Esophagus (tissue), 2 donors: ENCODE results near the gene RSKR. TPM values are rescaled to one million over a fixed set of nuclear protein-coding genes. Genes with fewer than 3 reads are reported as not detected.
"Not testable (repeated sequence)": the region's sequence is repeated elsewhere in the genome, so short reads cannot be mapped to it uniquely, and the experiment has no call there.

ENCODE experiments used
- H3K27ac ChIP-seq, 2 donors: one replicate each; pipeline ENCODE4 v1.5.1; 2013; ENCODE audit warnings: low read depth in 2 of 2, mild to moderate bottlenecking in 2 of 2, inconsistent platforms in 1 of 2, low read length in 1 of 2, moderate library complexity in 1 of 2
- H3K27me3 ChIP-seq, 2 donors: one replicate each; pipeline ENCODE4 v1.6.1; 2013; ENCODE audit warnings: low read length in 2 of 2, control low read depth in 1 of 2, mild to moderate bottlenecking in 1 of 2; ENCODE audit not compliant: insufficient read depth in 2 of 2, control insufficient read depth in 1 of 2
- H3K36me3 ChIP-seq, 2 donors: one replicate each; pipeline ENCODE4 v1.6.1; 2013; ENCODE audit warnings: low read length in 1 of 2; ENCODE audit not compliant: control insufficient read depth in 2 of 2, insufficient read depth in 2 of 2
- H3K4me1 ChIP-seq, 2 donors: one replicate each; pipeline ENCODE4 v1.6.1; 2013; ENCODE audit warnings: low read length in 1 of 2; ENCODE audit not compliant: control insufficient read depth in 2 of 2, insufficient read depth in 2 of 2
- H3K4me3 ChIP-seq, 2 donors: one replicate each; pipeline ENCODE4 v1.5.1; 2013; ENCODE audit warnings: low read length in 2 of 2, mild to moderate bottlenecking in 2 of 2, low read depth in 1 of 2, moderate library complexity in 1 of 2
- H3K9me3 ChIP-seq, 2 donors: one replicate each; pipeline ENCODE4 v1.6.1; 2013; ENCODE audit warnings: mild to moderate bottlenecking in 2 of 2, low read depth in 1 of 2, low read length in 1 of 2, moderate library complexity in 1 of 2; ENCODE audit not compliant: control insufficient read depth in 2 of 2, insufficient read depth in 1 of 2
- WGBS, 2 donors: extraction: QIAGEN DNeasy Blood & Tissue Kit; methylation state at CpG; one replicate each; pipeline ENCODE4 v1.1.7; 2013; 5-methylcytosine and 5-hydroxymethylcytosine counted together
- polyA plus RNA-seq, 2 donors: library from polyadenylated mRNA; stranded (reverse); fragments of 200-250 nt; gene quantifications; one replicate each; pipeline ENCODE4 v1.2.3, GENCODE V29; 2013
- donor health status: healthy with polysubstance abuse.
- donor health status: Bipolar disorder and iron deficiency.

The RSKR gene
- polyA plus RNA-seq, 2 donors: 2.0 to 6.7 TPM

DNA sequence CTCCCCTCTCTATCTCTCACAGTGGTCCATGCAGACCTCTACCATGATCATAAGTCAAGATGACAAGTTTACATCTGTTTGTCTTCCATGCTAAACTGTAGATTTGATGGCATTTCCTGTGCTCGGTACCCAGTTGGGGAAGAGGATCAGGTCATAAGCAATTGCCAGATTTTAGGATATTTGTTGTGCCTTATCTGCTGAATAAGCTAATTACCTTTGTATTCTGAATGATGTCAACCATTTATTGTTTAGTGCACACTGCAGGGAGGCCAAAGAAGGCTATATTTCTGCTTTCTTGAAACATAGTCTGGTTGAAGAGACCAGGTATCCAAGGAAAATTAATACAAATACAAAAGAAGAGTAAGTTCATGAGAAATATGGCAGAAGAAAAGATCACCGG, 31.5 kb downstream of the RSKR start:
- Histone ChIP-seq H3K36me3 (peaks cover 7 to 11% of the 10 kb centered on the region in 2 donors), H3K4me1 (no peaks in the 10 kb centered on the region), H3K4me3 (no peak overlapping the region), H3K27ac (no peak overlapping the region), H3K27me3 (no peaks in the 10 kb centered on the region), H3K9me3 (no peaks in the 10 kb centered on the region)
- WGBS, 2 donors: 96 to 97% methylated on average over 2 of the region's 2 CpGs

DNA sequence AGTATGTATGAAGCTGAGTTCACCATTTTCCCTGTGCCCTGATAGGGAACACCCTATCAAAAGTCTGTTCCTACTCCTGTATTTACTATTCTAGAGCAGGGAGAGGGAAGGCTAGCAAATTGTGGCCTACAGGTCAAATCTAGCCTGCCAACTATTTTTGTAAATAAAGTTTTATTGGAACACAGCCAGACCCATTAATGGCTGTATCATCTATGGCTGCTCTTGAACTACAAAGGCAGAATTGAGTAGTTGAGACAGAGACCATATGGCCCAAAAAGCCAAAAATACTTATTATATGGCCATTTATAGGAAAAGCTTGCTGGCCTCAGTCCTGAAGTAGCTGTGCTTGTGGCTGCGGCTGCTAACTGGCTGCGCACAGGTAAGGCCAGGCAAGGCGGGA, 33.0 kb downstream of the RSKR start:
- WGBS, 2 donors: 98 to 99% methylated on average over 3 of the region's 3 CpGs
- Histone ChIP-seq H3K27ac (no peak overlapping the region), H3K9me3 (no peaks in the 10 kb centered on the region), H3K4me1 (peaks cover 0 to 4% of the 10 kb centered on the region in 2 donors), H3K27me3 (no peaks in the 10 kb centered on the region), H3K36me3 (peaks cover 7 to 11% of the 10 kb centered on the region in 2 donors), H3K4me3 (no peak overlapping the region)

DNA sequence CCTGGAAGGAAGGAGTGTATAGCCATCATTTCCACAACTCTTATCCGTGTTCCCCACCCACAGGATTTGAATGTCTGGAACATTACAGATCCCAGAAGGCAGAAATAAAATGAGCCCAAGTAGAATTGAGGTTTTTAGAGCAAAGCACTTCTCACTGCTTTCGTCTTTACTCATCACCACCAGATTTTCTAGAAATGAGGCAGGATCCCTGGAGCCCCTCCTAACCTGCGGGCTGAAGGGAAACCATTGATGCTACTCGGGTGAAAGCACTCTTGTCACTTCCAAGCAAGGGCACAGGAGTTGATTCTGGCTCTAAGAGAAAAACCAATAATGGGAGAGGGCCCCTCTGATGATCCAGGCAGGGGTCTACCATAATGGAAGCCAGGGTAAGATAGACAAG, 34.5 kb downstream of the RSKR start:
- WGBS, 2 donors: 80 to 81% methylated on average over 4 of the region's 4 CpGs
- no peak overlapping the region for H3K27ac ChIP-seq
- peaks cover 3 to 8% of the 10 kb centered on the region in 2 donors for H3K36me3 ChIP-seq
- H3K4me1 ChIP-seq: peaks cover 0 to 4% of the 10 kb centered on the region in 2 donors
- no peaks in the 10 kb centered on the region for H3K9me3 ChIP-seq
- H3K27me3 ChIP-seq: no peaks in the 10 kb centered on the region
- H3K4me3 ChIP-seq: no peak overlapping the region

DNA sequence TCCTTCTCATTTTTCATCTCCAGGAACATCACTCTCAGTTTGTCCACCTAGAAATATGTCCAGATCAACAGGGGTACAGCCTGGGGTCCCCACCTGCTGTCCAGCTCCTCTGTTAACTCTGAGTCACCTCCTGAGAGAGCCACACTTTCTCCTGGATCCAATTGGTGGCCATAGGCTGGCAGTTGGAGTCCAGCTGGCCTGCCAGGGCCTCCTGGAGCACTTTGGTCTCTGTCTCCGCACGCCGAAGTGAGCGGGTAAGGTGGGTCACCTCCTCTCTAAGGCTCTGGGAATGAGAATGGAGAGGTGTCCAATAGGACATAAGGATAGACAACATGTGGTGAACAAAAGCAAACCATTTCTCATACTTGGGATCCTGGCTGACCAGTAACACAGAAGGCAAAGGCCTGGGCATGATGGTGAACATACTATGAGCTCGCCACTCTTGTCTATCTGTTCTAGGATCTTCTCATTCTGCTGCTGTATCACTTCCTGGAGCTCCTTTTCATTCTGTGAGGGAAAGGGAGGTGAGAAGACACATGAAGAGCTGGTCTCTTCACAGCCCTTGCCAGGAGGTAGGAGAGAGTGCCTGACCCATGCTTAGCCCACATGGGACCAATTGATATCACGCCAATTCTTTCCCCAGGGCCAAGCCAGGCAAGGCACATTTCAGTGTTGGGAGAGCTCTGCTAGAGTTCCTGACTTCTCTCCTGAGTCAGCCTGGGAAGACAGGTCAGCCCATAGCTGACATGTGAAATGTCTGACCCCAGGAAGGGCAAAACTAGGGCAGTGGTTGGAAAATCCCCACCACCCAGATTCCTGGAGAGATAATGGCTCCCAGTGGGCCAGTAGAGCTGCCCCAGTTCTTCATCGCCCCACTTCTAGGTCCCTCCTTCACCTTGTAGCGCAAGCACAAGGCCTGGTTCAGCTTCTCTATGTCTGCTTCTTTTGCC, 35.5 kb downstream of the RSKR start:
- Histone ChIP-seq H3K36me3 (peaks cover 0 to 2% of the 10 kb centered on the region in 2 donors), H3K4me3 (no peak overlapping the region), H3K4me1 (peaks cover 0 to 4% of the 10 kb centered on the region in 2 donors), H3K27ac (no peak overlapping the region), H3K9me3 (no peaks in the 10 kb centered on the region), H3K27me3 (no peaks in the 10 kb centered on the region)
- WGBS, 2 donors: 94 to 97% methylated on average over 8 of the region's 8 CpGs

DNA sequence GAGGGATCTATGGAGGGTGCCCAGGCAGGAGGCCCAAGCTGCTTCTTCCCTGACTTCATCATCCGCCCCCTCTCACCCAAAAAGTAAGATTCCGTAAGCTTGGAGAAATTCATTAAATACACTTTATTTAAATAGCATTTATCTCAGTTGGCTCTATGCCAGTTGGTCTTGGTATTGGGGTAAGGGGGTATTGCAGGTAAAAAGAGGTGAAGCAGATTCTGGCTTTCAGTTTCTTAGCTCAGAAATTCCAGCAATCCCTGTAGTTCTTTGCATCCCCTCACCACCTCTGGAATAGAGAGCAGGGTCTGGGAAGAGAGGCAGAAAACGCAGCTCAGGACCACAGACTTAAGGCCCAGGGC, 36.5 kb downstream of the RSKR start:
- Histone ChIP-seq H3K4me1 (peaks cover 0 to 4% of the 10 kb centered on the region in 2 donors), H3K36me3 (peaks cover 0 to 5% of the 10 kb centered on the region in 2 donors), H3K9me3 (no peaks in the 10 kb centered on the region), H3K27ac (peak overlapping the region; percentile 40 to 68), H3K4me3 (no peak overlapping the region), H3K27me3 (no peaks in the 10 kb centered on the region)
- WGBS, 2 donors: 95 to 96% methylated on average over 3 of the region's 3 CpGs

DNA sequence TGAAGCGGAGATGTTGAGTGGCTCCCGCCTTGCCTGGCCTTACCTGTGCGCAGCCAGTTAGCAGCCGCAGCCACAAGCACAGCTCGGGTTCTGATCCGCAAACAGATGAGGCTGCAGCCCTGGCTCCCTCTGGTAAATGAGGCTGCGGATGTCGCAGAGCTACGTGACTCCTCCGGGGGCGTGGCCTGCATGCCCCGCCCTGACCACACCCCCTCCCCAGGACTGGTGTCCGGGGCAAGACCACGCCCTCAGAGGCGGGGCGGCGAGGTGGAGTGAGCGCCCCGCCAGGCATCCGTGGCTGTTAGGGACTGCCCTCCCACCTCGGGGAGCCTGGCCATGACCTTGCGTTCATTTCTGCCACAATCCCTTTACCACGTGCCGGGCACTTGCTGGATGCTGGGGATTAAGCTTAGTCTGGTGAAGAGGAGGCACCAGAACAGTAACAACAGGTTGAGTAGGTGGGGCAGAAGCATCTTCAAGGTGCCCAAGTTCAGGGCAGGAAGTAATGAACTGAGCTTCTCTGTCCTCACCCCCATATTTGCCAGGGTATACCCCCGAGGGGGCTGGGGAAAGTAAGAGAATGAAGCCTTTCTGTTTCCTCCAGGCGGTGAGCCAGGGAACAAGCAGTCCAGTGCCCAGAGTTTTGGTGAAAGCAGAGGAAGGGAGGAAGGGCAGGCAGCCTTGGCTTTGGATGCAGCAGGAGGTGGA, 37.1 kb downstream of the RSKR start, which contains the start of gene ALDOC:
Gene ALDOC, minus strand, starts transcription at position 138 of the 708 bp plus-strand sequence. CDS start 1,363 bp downstream, outside the sequence.
- Histone ChIP-seq H3K36me3 (peaks cover 0 to 5% of the 10 kb centered on the region in 2 donors), H3K9me3 (no peaks in the 10 kb centered on the region), H3K27me3 (no peaks in the 10 kb centered on the region), H3K4me3 (peak within 1 kb of the TSS in 1 of 2 donors; percentile 31), H3K4me1 (peaks cover 0 to 4% of the 10 kb centered on the region in 2 donors), H3K27ac (peak within 1 kb of the TSS; percentile 40 to 68)
- 5 to 9% methylated on average over 24 to 26 of the region's 26 CpGs for WGBS, 2 donors

DNA sequence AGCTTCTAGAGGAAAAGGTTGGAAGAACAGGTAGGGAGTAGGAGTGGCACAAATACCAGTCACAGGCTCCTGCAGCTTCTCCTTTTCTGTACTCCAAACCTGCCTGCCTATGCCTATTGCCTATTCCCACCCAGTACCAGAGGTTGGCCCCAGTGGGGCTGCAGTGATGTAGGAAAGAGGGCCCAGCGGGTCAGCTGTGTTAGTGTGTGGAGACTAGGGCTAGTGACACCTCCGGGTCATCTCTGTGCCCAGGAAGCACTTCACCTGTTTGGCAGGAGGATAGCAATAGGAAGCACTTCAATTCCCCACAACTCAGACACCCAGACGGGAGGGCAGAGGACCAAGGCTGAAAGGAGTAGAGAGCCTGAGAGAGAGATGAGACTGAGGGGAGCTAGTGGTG, 38.0 kb downstream of the RSKR start:
- H3K27me3 ChIP-seq, H3K27ac ChIP-seq, H3K4me3 ChIP-seq, H3K4me1 ChIP-seq, H3K9me3 ChIP-seq, H3K36me3 ChIP-seq: not testable (repeated sequence)
- 68 to 70% methylated on average over 3 of the region's 3 CpGs for WGBS, 2 donors

DNA sequence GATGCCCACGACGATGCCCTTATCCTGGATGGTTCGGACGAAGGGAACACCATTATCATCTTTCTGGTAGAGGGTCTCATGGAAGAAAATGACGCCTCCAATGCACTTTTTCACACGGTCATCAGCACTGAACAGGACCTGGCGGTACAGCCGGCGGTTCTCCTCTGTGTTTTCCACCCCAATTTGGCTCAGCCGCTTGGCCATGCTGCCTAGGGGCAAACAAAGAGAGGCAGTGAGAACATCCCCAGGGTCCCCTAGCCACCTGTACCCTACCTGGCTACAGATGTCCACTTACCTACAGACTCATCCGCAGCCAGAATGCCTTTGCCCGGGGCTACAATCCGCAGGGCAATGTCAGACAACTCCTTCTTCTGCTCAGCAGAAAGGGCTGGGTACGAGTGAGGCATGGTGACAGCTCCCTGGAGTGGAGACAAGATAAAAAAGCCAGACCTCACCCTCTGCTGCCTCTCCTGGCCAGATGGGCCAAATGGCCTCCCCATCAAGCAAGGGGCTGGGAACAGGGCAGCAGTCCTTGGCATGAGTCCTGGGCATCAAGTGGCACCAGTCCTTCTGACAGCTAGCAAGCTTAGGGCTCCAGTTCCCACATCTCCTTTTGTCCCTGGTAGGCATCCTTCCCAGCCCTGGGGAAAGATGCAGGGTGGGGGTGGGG, 38.7 kb downstream of the RSKR start:
- H3K27ac ChIP-seq: no peak overlapping the region
- WGBS, 2 donors: 94% methylated on average over 14 of the region's 14 CpGs
- H3K27me3 ChIP-seq: no peaks in the 10 kb centered on the region
- peaks cover 0 to 5% of the 10 kb centered on the region in 2 donors for H3K36me3 ChIP-seq
- no peak overlapping the region for H3K4me3 ChIP-seq
- no peaks in the 10 kb centered on the region for H3K9me3 ChIP-seq
- H3K4me1 ChIP-seq: peaks cover 0 to 4% of the 10 kb centered on the region in 2 donors

DNA sequence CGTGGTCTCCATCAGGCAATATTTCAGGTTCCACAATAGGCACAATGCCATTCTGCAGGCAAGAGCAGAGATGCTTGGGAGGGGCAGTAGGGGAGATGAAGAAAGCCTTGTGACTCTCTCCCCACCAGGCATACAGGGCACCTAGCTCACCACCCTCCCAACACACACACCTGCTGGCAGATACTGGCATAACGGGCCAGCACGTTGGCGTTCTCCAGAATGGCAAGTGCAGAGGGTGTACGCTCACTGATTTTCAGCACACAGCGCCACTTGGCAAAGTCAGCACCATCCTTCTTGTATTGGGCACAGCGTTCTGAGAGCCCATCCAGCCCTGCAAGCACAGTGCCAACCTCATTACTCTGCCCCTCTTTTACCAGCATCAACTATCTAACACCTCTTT, 39.5 kb downstream of the RSKR start:
- Histone ChIP-seq H3K4me1 (peaks cover 2 to 4% of the 10 kb centered on the region in 2 donors), H3K9me3 (no peaks in the 10 kb centered on the region), H3K4me3 (no peak overlapping the region), H3K27ac (no peak overlapping the region), H3K27me3 (no peaks in the 10 kb centered on the region), H3K36me3 (peaks cover 0 to 3% of the 10 kb centered on the region in 2 donors)
- WGBS, 2 donors: 90 to 91% methylated on average over 7 of the region's 7 CpGs
